Adipocyte (in vitro differentiated cells): ENCODE measurements around the gene IL13RA2.

ENCODE experiments used
- DNase-seq: peaks from one replicate; pipeline ENCODE4 v3.0.0-alpha.2; 2015; ENCODE audit warnings: low read depth
- H3K27me3 ChIP-seq: replicated peaks from 2 replicates; pipeline ENCODE4 v1.7.0; 2013; ENCODE audit warnings: mild to moderate bottlenecking, low read length, moderate library complexity; ENCODE audit not compliant: control insufficient read depth, insufficient read depth
- H3K36me3 ChIP-seq: 2 replicates; pipeline ENCODE4 v1.7.0; 2013; ENCODE audit warnings: low read length, mild to moderate bottlenecking, moderate library complexity; ENCODE audit not compliant: control insufficient read depth, insufficient read depth, severe bottlenecking
- H3K4me1 ChIP-seq: 2 replicates; pipeline ENCODE4 v1.7.0; 2013; ENCODE audit warnings: mild to moderate bottlenecking, low read length, moderate library complexity; ENCODE audit not compliant: control insufficient read depth, insufficient read depth
- H3K4me3 ChIP-seq: 2 replicates; pipeline ENCODE4 v1.7.0; 2013; ENCODE audit warnings: mild to moderate bottlenecking, low read length, moderate library complexity
- H3K9ac ChIP-seq: 2 replicates; pipeline ENCODE4 v1.7.0; 2013; ENCODE audit warnings: mild to moderate bottlenecking, low read length, moderate library complexity
- H3K9me3 ChIP-seq: 2 replicates; pipeline ENCODE4 v1.7.0; 2013; ENCODE audit warnings: mild to moderate bottlenecking, low read length, moderate library complexity; ENCODE audit not compliant: control insufficient read depth

The IL13RA2 gene

GRCh38 chrX:115030625-115031024 is 13.2 kb upstream of the IL13RA2 start:
- Histone ChIP-seq H3K4me3 (no peak overlapping the region), H3K36me3 (no peaks in the 10 kb centered on the region)
- DNase-seq = no peak

DNA sequence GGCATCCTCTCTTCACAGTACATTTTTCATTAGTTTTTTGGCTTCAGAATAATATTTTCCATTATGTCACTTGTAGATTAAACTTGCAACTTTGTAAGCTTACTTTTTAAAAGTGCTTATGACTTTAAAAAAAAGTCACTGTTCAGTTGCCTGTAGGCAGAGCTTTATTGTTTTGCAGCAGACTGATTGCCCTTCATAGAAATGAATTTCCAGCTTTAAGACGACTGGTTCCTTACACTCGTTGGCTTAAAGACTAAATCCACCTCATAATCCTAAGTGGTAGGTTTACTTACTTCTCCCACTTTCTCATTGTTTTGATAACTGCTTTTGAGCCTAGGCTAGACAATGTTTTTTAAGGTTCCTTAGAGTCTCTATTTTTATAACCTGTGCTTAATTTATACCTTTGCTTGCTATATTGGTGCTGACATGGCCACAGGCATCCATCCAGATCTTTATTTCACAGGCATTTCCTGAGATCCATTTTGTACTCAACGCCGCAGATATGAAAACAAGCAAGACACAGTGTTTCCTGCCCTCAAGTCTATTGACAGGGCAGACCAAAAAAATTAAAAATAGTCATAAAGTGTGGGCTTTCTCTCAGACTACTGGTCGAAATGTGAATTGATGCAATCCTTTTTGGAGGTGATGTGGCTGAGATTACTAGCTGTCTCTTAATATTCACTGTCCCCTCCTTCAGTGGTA is 12.6 kb upstream of the IL13RA2 start:
- Histone ChIP-seq H3K9me3 (no peaks in the 10 kb centered on the region), H3K4me1 (no peaks in the 10 kb centered on the region), H3K36me3 (no peaks in the 10 kb centered on the region), H3K27me3 (peaks cover 6% of the 10 kb centered on the region), H3K9ac (peak overlapping the region; percentile 13), H3K4me3 (no peak overlapping the region)
- DNase-seq = peak; percentile 36

More at GRCh38 chrX:115030625-115031024, 13.2 kb upstream of the IL13RA2 start:
- H3K9me3 ChIP-seq = no peaks in the 10 kb centered on the region
- H3K4me1 ChIP-seq = no peaks in the 10 kb centered on the region
- peaks cover 6% of the 10 kb centered on the region for H3K27me3 ChIP-seq
- no peak overlapping the region for H3K9ac ChIP-seq

DNA sequence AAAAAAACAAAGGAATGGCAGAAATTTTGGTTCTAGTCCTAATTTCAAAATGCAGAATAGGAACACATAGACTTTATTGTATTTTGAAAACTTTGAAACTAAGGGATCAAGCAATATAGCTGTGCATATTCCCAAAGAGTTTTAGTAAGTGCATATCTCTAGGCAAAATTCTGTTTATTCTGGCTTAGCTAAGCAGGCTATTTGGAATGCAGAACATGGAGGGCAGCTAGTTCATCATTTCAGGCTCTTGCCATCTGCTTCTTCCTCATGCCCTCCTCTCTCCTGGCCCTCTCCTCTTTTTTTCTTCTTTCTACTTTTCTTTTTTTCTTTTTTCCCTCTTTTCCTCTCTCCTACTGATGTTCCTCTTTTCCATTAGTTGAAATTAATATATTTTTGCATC is 12.0 kb upstream of the IL13RA2 start:
- H3K27me3 ChIP-seq = peaks cover 6% of the 10 kb centered on the region
- peak; percentile 12 for DNase-seq
- no peaks in the 10 kb centered on the region for H3K4me1 ChIP-seq
- no peaks in the 10 kb centered on the region for H3K9me3 ChIP-seq
- H3K9ac ChIP-seq = no peak overlapping the region
- no peaks in the 10 kb centered on the region for H3K36me3 ChIP-seq
- H3K4me3 ChIP-seq = no peak overlapping the region

DNA sequence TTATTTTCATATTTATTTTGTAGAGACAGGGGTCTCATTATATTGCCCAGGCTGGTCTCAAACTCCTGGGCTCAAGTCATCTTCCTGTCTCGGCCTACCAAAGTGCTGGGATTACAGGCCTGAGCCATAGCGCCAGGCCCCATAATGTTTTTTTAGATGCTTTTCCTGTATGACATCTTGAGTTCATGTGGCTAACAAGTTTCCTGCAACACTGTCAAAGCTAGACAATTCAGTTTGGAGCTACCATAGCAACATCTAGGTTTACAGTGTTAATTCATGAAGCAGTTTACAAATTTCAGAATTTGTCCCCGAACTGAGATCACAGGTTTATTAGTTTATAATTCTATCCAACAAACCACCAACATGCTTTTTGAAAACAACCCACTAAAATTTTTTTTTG is 6.4 kb upstream of the IL13RA2 start:
- no peak for DNase-seq
- H3K9me3 ChIP-seq = no peaks in the 10 kb centered on the region
- H3K9ac ChIP-seq = no peak overlapping the region
- no peaks in the 10 kb centered on the region for H3K36me3 ChIP-seq
- H3K4me3 ChIP-seq = no peak overlapping the region
- H3K27me3 ChIP-seq = no peaks in the 10 kb centered on the region
- peaks cover 16% of the 10 kb centered on the region for H3K4me1 ChIP-seq

DNA sequence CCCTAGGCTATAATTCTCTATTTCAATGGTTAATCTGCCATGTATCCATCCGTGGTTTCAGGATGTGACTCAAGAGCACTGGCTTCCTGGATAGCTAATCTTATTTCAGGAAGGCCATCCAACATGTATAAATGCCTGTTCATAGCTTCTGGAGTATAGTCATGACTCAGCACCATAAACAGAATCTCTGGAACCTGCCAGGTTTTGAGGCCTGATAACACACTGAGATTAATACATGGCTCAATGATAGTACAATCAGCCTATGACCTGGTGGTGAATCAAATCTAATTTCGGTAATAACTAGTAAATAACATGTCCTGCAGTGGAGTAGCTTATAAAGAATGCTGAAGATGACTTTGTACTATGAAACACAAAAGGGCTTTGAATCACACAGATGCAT is 5.7 kb upstream of the IL13RA2 start:
- no peak overlapping the region for H3K9ac ChIP-seq
- H3K4me1 ChIP-seq = peaks cover 22% of the 10 kb centered on the region
- DNase-seq = peak; percentile 44
- no peaks in the 10 kb centered on the region for H3K27me3 ChIP-seq
- H3K9me3 ChIP-seq = no peaks in the 10 kb centered on the region
- no peaks in the 10 kb centered on the region for H3K36me3 ChIP-seq
- no peak overlapping the region for H3K4me3 ChIP-seq

GRCh38 chrX:115021121-115021520 is 3.7 kb upstream of the IL13RA2 start:
- no peaks in the 10 kb centered on the region for H3K27me3 ChIP-seq
- no peaks in the 10 kb centered on the region for H3K36me3 ChIP-seq
- H3K9ac ChIP-seq = no peak overlapping the region
- no peaks in the 10 kb centered on the region for H3K9me3 ChIP-seq
- no peak overlapping the region for H3K4me3 ChIP-seq
- DNase-seq = no peak
- H3K4me1 ChIP-seq = peaks cover 22% of the 10 kb centered on the region

- H3K4me1 ChIP-seq = peaks cover 22% of the 10 kb centered on the region
- no peaks in the 10 kb centered on the region for H3K9me3 ChIP-seq
- peak overlapping the region; percentile 62 for H3K9ac ChIP-seq
- no peaks in the 10 kb centered on the region for H3K27me3 ChIP-seq
- no peaks in the 10 kb centered on the region for H3K36me3 ChIP-seq
- DNase-seq = no peak
- H3K4me3 ChIP-seq = no peak overlapping the region
Observed at GRCh38 chrX:115018944-115019343, 1.5 kb upstream of the IL13RA2 start.

- Histone ChIP-seq H3K4me3 (no peak overlapping the region), H3K36me3 (no peaks in the 10 kb centered on the region), H3K9ac (peak overlapping the region; percentile 62), H3K27me3 (no peaks in the 10 kb centered on the region), H3K9me3 (no peaks in the 10 kb centered on the region), H3K4me1 (peaks cover 22% of the 10 kb centered on the region)
- peak; percentile 34 for DNase-seq
Observed at GRCh38 chrX:115018040-115018647, 728 bp upstream of the IL13RA2 start.

DNA sequence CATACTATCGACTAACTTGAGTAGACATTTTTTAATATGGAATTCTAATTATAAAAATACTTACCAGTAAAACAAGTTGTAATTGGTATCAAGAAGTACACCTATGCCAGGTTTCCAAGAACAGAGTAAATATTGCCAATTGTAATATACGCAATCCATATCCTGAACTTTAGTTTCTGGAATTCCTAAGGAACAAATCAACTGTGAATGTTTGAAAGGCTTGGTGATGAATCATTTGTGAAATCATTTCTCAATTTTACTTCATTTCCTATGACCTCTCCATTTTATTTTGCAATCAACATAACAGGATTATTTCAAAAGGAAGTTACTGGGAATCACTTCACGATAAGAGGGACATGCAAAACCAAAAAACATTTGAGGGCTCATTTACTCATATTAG is 3.7 kb downstream of the IL13RA2 start:
- Histone ChIP-seq H3K9me3 (no peaks in the 10 kb centered on the region), H3K27me3 (peaks cover 7% of the 10 kb centered on the region), H3K36me3 (no peaks in the 10 kb centered on the region), H3K4me1 (peaks cover 6% of the 10 kb centered on the region), H3K9ac (no peak overlapping the region), H3K4me3 (no peak overlapping the region)
- peak; percentile 54 for DNase-seq

DNA sequence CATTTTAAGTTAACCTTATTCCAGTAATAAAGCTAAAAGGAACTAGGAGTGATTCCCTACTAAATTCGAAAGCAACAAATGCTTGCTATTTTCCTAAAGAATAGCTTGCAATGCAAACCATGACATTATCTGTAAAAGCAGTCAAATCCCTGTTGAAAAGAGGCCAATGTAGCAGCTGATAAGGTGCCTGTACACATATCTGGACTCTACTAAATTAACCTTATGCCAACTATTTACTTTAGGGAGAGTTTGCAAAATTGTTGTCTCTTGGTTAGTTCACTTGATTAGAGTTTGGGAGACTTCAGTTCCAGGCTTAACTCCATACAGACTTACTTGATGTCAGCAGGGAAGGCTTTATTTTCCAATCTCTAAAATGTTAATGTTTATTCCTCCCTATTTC is 6.0 kb downstream of the IL13RA2 start:
- peaks cover 15% of the 10 kb centered on the region for H3K9me3 ChIP-seq
- peaks cover 7% of the 10 kb centered on the region for H3K27me3 ChIP-seq
- H3K36me3 ChIP-seq = no peaks in the 10 kb centered on the region
- DNase-seq = no peak
- H3K4me3 ChIP-seq = no peak overlapping the region
- H3K9ac ChIP-seq = peak overlapping the region; percentile 6
- no peaks in the 10 kb centered on the region for H3K4me1 ChIP-seq

DNA sequence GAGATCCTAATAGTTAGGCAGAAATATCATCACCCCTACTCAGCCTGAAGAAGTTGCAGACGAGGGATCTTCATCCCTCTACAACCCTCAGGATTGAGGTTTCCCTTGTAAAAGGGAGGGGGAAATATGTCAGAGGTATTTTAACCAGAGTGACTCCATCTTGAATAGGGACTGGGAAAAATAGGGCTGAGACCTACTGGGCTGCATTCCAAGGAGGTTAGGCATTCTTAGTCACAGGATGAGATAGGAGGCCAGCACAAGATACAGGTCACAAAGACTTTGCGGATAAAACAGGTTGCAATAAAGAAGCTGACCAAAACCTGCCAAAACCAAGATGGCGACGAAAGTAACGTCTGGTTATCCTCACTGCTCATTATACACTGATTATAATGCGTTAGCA is 17.5 kb downstream of the IL13RA2 start:
- Histone ChIP-seq H3K36me3 (no peaks in the 10 kb centered on the region), H3K4me3 (no peak overlapping the region), H3K4me1 (peaks cover 8% of the 10 kb centered on the region), H3K9ac (no peak overlapping the region), H3K27me3 (no peaks in the 10 kb centered on the region), H3K9me3 (peaks cover 12% of the 10 kb centered on the region)
- DNase-seq = no peak
